K562 (cell line): ENCODE data around the gene LGR6. TPM values are rescaled to one million over a fixed set of nuclear protein-coding genes. Genes with fewer than 3 reads are reported as not detected.

Experiments used
- CBFA2T2 ChIP-seq: fragments of 450-650 bp; conservative IDR thresholded peaks from 2 replicates; pipeline ENCODE4 v1.6.1; 2017; ENCODE audit warnings: mild to moderate bottlenecking
- CSDE1 ChIP-seq, 2 experiments: fragments of 450-650 bp; IDR thresholded peaks; 2 replicates each; pipeline ENCODE4 v1.6.1; 2016; ENCODE audit warnings: mild to moderate bottlenecking in 1 of 2
- DMBX1 ChIP-seq: fragments of 250-450 bp; sonication (Bioruptor Pico); IDR thresholded peaks from 2 replicates; pipeline ENCODE4 v1.8.0; 2022; ENCODE audit warnings: inconsistent platforms, mild to moderate bottlenecking, moderate library complexity, borderline replicate concordance
- DNMT1 ChIP-seq: fragments of 450-650 bp; IDR thresholded peaks from 2 replicates; pipeline ENCODE4 v1.6.1; 2016; ENCODE audit warnings: antibody characterized with exemption, mild to moderate bottlenecking
- E2F4 ChIP-seq: sonication (generic); formaldehyde crosslinking; IDR thresholded peaks from 2 replicates; pipeline ENCODE4 v1.8.0; 2022; ENCODE audit warnings: mild to moderate bottlenecking, low read depth, missing genetic modification reagents
- ELK1 ChIP-seq: sonication (generic); formaldehyde crosslinking; IDR thresholded peaks from 2 replicates; pipeline ENCODE4 v1.8.1; 2022; ENCODE audit warnings: missing genetic modification reagents
- HDAC1 ChIP-seq, 2 experiments: fragments of 450-650 bp; IDR thresholded peaks; 2 replicates each; pipeline ENCODE4 v1.6.1; 2016 to 2017; ENCODE audit warnings: inconsistent platforms in 1 of 2, mild to moderate bottlenecking in 1 of 2, moderate library complexity in 1 of 2
- KDM5B ChIP-seq: fragments of 200-600 bp; sonication (generic); IDR thresholded peaks from 2 replicates; pipeline ENCODE4 v1.6.1; 2012; ENCODE audit warnings: low read depth, mild to moderate bottlenecking, moderate library complexity, low read length, control low read depth, inconsistent platforms; ENCODE audit not compliant: insufficient replicate concordance
- NR2C2 ChIP-seq, 2 experiments: fragments of 200-800 bp in 1 of 2; sonication (Bioruptor generic) in 1 of 2; sonication (generic) in 1 of 2; formaldehyde crosslinking in 1 of 2; IDR thresholded peaks; 2 replicates each; pipeline versions ENCODE4 v1.6.1 to v1.8.0; 2016 to 2022; ENCODE audit warnings: mild to moderate bottlenecking in 1 of 2, missing compliant biosample characterization in 1 of 2, missing genetic modification characterization in 1 of 2, missing genetic modification reagents in 1 of 2
- NRF1 ChIP-seq, 2 experiments: fragments of 450-650 bp; IDR thresholded peaks in 1 of 2; conservative IDR thresholded peaks in 1 of 2; 2 replicates each; pipeline ENCODE4 v1.6.1; 2014; ENCODE audit warnings: mild to moderate bottlenecking in 2 of 2
- SMC3 ChIP-seq: conservative IDR thresholded peaks from 2 replicates; pipeline ENCODE4 v1.6.1; 2011; ENCODE audit warnings: low read depth, low read length, improper control_type of control experiment; ENCODE audit not compliant: insufficient read depth
- THAP12 ChIP-seq: fragments of 250-450 bp; sonication (Bioruptor Pico); IDR thresholded peaks from 2 replicates; pipeline ENCODE4 v1.9.0; 2021; ENCODE audit warnings: mild to moderate bottlenecking, inconsistent platforms
- U2AF1 ChIP-seq: fragments of 200-400 bp; formaldehyde crosslinking; optimal IDR thresholded peaks from 2 replicates; pipeline ENCODE3; 2017; ENCODE audit warnings: mild to moderate bottlenecking, low read depth, low read length, moderate library complexity
- ZBED1 ChIP-seq: IDR thresholded peaks from 2 replicates; pipeline ENCODE4 v1.6.1; 2014
- ZBTB17 ChIP-seq: fragments of 450-650 bp; formaldehyde crosslinking; IDR thresholded peaks from 2 replicates; pipeline ENCODE4 v1.4.0; 2020; ENCODE audit warnings: mild to moderate bottlenecking
- ZNF134 ChIP-seq: fragments of 250-450 bp; sonication (Bioruptor Pico); conservative IDR thresholded peaks from 2 replicates; pipeline ENCODE4 v1.4.0; 2020
- ZNF217 ChIP-seq: sonication (generic); formaldehyde crosslinking; IDR thresholded peaks from 2 replicates; pipeline ENCODE4 v1.8.0; 2022; ENCODE audit warnings: mild to moderate bottlenecking, missing genetic modification reagents
- ZNF592 ChIP-seq: fragments of 450-650 bp; IDR thresholded peaks from 2 replicates; pipeline ENCODE4 v1.6.1; 2017; ENCODE audit warnings: antibody characterized with exemption, mild to moderate bottlenecking
- ZNF699 ChIP-seq: fragments of 250-450 bp; sonication (Bioruptor Pico); IDR thresholded peaks from 2 replicates; pipeline ENCODE4 v1.8.0; 2021; ENCODE audit warnings: mild to moderate bottlenecking, moderate library complexity; ENCODE audit not compliant: insufficient replicate concordance
- ZZZ3 ChIP-seq: fragments of 450-650 bp; IDR thresholded peaks from 2 replicates; pipeline ENCODE4 v1.6.1; 2016; ENCODE audit warnings: antibody characterized with exemption, mild to moderate bottlenecking, moderate library complexity
- polyA plus RNA-seq, 8 experiments: library from polyadenylated mRNA; depleted of rRNA in 4 of 8; stranded (reverse) in 5 of 8; unstranded in 3 of 8; fragments of >200 nt; fragmentation: Nextera tagmentation in 2 of 8; fragmentation: Illumina TruSeq in 1 of 8; extraction: Ambion mirVana in 2 of 8; extraction: Trizol in 1 of 8; gene quantifications; 2 replicates each; pipeline versions ENCODE4 v1.2.1 to v1.2.3, GENCODE V29; 2011 to 2014; ENCODE audit warnings: inconsistent platforms in 1 of 8, missing spikeins in 1 of 8
- total RNA-seq, 7 experiments: library from RNA; depleted of rRNA in 6 of 7; stranded (reverse); fragments of >200 nt in 6 of 7; fragmentation: Illumina TruSeq in 2 of 7; extraction: Trizol in 2 of 7; gene quantifications; 2 replicates each; pipeline versions ENCODE4 v1.2.1 to v1.2.3, GENCODE V29; 2011 to 2021; ENCODE audit warnings: low replicate concordance in 1 of 7

The LGR6 gene
- total and polyA plus RNA-seq, 9 of the 15 experiments (the other 6 are each of a cell fraction or from before 2014, with no cell fraction given) = 0.01 to 0.54 (median 0.17) TPM; not detected in 1

DNA sequence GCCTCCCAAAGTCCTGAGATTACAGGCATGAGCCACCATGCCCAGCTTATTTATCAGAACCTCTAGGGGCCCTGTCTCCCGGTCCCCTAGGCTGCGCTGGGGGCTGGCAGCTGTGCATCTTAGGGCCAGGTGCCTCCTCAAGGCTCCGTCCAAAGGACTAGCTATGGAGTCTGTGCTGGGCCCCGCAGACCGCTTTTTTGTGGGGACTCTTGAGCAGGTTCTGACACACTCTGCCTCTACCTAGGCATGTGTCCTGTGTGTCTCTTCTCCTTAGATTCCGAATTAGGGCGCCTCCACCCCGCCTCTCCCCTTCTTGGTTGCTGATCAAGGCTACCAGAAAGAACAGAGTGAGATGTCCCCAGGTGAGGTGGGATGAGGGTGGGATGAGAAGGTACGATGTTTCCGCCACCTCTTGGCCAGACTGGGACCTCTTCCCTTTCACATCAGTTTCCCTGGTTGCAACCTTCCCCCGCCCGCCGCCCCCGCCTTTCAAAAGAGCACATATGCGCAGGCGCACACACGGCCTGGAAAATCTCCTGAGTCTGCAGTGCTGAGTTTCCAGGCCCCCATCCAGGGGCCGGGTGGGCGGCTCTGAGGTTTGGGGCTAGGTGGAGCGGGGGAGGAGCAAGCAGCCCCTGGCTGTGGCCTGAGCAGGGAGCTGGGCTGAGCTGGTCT lies 28.2 kb upstream of the LGR6 start (continued):
- TF ChIP-seq CSDE1 (IDR thresholded peaks at IDR 0.05) = no peak
- no peak for TF ChIP-seq ZNF699 (CRISPR knock-in tag)
- TF ChIP-seq ELK1 = no peak
- TF ChIP-seq SMC3 = no peak
- TF ChIP-seq NR2C2 (CRISPR knock-in tag; IDR thresholded peaks at IDR 0.05) = no peak
- TF ChIP-seq NR2C2 (tag; IDR thresholded peaks at IDR 0.05) = no peak
- no peak for TF ChIP-seq ZBTB17 (CRISPR knock-in tag)
- TF ChIP-seq U2AF1 = no peak
- no peak for TF ChIP-seq ZZZ3
- TF ChIP-seq CBFA2T2 = no peak
- no peak for TF ChIP-seq ZBED1
- TF ChIP-seq KDM5B = no peak
- no peak for TF ChIP-seq THAP12 (CRISPR knock-in tag)
- no peak for TF ChIP-seq ZNF217
- no peak for TF ChIP-seq E2F4 (CRISPR knock-in tag)
- TF ChIP-seq ZNF592 = no peak
- peak; percentile 87 to 89 for TF ChIP-seq NRF1 (conservative IDR thresholded peaks at IDR 0.05 in 1 of 2, IDR thresholded peaks at IDR 0.05 in 1 of 2)
- no peak for TF ChIP-seq HDAC1 (IDR thresholded peaks at IDR 0.05)
- TF ChIP-seq DMBX1 (CRISPR knock-in tag) = no peak
- TF ChIP-seq DNMT1 = no peak
- no peak for TF ChIP-seq ZNF134 (CRISPR knock-in tag)
